H4 (cell line): ENCODE data around the gene CSMD2. TPM values are rescaled to one million over a fixed set of nuclear protein-coding genes. Genes with fewer than 3 reads are reported as not detected.

Source experiments
- DNase-seq: peaks from one replicate; pipeline ENCODE4 v3.0.0-alpha.2; 2015; ENCODE audit warnings: low spot score
- total RNA-seq: library from RNA; depleted of rRNA; stranded (reverse); fragments of >200 nt; shearing (Covaris generic); gene quantifications from 2 replicates; pipeline ENCODE4 v1.2.3, GENCODE V29; 2014

Gene CSMD2
- total RNA-seq, 1 experiment from 2014 or later: not detected

DNA sequence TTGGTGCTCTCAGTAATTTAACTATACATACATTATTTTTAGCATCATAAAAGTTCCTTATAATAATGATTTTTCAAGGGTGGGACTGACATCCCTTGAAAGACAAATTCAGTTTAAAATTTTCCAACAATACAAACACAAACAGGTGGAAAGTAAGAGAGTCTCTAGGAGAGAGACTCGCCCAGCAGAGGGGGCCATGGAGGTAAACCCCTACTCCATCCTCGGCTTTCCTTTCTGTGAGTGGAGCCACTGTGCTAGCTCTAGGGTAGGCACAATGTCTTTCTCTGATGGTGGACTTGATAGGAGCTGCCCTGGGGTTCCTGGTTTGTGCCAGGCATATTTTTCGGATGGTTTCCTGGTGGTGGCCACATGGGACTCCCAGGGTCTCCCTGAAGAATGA is 8.3 kb downstream of the CSMD2 start:
- no peak for DNase-seq

DNA sequence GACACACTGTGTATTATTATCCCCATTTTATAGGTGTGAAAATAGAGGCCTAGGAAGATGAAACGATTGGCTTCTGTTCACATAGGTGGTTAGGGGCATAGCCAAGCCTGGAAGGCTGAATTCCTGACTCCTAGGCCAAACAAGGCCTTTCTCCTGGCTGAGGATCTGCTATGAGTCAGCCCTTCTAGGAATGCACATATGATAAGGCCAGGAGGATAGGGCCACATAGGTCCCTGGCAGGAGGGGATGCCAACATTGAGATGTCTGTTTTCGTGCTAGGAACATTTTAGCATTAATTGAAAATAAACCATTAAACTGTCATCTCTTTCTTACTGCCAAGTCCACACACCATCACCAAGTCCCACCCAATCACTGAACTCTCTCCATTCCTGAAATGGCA is 9.2 kb downstream of the CSMD2 start:
- no peak for DNase-seq

DNA sequence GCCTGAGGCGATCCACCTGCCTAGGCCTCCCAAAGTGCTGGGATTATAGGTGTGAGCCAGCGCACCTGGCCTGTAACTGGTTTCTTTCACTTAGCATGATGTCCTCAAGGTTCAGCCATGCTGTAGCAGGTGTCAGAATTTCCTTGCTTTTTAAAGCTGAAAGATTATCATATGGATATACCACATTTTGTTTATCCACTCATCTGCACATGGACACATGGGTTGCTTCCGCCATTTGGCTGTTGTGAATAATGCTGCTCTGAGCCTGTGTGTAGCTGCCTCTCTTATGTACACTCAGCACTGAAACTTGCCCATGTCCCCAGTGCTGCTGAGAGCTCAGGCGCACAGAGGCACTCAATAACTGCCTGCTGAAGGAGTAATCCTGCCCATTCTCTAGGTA is 11.8 kb downstream of the CSMD2 start:
- DNase-seq: no peak

DNA sequence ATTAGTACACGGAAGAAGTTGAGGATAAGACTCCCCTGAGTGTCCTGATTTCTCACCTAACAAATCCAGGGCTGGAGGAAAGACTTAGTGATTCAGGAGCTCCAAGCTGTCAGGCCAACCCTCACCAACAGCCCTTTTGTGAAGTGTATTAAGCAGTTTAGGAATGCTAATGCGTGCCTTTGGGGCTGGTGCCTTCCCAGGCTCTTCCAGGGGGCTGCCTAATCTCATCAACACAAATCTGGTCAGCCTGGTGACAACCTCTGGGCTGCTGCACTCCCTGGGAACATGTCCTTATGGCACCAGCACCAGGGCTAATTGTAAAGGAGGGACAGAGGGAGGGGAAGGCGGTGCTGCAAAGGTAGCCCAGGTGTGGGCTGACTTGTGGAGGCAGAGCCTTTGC is 15.5 kb downstream of the CSMD2 start:
- no peak for DNase-seq

DNA sequence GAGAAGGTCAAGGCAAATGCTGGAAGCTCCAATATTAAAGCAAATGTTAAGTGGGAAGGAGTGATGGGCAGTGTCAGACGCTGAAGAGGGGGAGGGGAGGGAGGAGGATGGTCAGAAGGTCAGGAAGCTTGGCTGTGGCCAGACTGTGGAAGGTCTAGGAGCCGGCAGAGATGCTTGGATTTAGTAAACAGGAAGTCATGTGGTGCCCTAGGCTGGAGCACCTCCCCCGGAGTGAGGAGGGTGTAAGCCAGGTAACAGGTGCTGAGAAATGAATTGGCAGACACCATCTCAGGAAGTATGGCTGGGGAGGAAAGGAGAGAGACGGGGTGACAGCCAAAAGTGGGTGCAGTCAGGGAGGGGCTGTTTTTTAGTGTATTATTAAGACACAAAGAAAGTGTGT is 17.7 kb downstream of the CSMD2 start:
- DNase-seq: no peak

DNA sequence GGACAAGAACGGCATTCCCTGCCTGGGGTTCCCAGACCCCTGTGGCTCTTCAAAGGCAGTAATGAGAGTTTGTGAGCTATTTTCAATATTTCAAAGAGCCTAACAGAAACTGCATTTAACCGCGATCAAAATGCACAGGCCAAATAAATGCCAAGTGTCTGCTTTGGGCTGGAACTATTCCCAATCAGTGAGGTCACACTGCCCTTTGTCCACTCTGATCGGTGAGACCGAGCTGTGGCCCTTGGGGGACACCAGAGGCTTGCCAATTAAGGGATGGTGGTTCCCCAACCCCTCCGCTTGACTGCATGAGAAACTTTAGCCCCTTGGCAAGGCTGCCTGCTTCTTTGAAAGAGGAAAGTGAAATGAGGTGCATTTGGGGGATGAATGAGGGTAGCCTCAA is 20.3 kb downstream of the CSMD2 start:
- DNase-seq: no peak

DNA sequence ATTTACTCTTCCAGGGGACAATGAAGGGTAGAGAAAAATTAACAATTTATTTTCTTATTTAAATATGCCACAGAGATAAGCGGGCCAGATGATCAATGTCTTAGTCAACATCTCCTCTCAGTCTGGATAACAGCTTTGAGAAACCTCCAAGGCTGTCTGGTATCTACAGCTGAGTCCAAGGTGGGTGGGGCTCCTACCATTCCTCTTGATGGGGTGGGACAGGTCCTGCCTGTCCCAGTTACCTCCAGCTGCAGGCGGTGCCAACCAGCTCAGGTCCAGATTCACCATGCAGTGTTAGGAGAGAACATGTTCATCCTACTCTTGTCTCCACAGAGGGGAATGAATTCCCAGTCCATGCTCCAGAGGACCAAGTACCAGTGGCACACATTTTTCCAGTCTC is 21.1 kb downstream of the CSMD2 start:
- no peak for DNase-seq

DNA sequence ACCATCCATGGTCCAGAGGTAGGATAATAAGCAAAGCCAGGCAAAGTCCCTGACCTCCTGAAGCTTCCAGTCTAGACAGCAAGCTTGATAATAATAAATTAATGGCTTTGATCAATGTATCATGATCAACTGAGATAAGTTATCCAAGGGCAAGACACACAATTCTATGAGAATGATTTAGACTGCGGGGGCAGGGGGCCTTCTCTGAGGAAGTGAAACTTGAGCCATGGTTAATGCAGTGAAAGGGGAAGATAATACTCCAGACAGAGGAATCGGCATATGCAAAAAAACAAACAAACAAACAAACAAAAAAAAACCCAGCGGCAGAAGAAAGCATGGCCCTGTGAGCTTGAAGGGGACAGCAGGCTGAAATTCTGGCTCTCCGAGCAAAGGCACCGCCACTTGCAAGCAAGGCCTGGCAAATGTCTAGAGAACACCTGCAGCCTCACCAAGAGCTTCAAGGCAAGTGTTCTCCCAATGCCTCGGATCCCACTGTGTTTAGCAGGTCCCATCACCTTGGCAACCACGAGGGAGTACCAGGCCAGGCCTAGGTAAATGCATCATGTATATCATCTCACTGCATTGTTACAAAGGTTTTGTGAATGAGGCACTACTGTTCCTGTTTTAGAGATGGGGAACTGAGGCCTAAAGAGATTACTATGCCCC is 24.9 kb downstream of the CSMD2 start:
- DNase-seq: no peak

DNA sequence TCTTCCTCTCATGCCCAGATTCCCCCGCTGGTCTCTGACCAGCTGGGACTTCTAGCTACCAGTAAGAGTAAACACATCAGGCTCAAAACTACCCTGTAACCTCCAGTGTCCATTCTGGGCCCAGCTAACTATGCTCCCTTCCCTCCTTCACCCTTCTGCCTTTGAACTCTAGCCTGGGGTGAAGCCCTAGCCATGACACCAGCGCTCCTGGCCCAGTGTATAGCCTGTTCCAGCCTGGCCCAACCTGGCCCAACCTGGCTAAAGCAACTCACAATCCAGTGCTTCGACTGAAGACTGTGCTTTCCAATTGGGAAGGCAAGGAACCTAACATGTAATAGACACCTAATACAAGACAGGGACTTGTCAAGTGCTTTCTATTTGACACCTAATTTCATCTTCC is 27.6 kb downstream of the CSMD2 start:
- DNase-seq: no peak

DNA sequence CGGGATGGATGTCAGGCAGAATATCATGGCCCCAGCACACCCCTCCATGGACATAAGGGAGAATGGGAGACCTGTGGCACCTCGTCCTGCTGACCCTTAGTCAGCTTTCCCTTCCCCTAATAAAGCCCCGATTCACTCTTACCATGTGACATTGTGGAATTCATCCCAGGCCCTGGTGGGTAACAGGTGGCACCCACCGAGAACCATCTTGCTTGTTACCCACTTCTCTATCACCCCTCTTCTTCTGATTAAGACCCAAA is 32.9 kb downstream of the CSMD2 start:
- DNase-seq: no peak

DNA sequence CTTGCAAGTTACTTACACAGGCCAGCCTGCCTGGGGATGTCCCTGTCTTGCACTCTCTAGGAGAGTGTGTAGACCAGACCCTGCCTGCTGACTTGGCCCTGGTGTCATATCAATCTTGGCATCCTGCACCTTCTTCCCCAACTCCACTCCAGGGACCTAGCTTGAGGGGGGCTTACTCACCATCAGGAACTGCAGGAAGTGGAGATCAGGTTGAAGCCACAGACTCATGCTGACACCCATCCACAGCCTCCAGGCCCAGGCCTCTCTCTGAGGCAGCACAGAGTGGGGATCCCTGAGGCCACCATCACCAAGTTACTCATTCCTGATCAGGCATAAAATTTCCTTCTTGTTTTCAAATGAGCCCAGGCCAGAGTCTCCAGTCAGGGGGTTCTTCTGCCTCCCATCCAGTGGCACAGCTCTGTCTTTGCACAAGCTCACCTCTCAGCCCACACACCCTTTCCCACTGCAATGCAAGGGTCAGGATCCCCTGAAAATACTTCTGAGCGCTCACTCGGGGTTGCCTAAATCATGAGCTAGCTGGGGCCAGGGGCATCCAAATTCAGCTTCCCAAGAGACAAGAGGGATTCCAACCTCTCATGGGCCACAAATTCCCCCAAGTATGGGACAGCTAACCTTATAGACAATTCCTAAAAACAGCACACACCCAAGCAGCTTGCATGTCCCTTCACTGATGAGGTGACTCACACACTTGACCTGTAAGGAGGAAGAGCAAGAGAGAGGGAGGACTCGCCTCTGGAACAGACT is 33.5 kb downstream of the CSMD2 start:
- DNase-seq: no peak

DNA sequence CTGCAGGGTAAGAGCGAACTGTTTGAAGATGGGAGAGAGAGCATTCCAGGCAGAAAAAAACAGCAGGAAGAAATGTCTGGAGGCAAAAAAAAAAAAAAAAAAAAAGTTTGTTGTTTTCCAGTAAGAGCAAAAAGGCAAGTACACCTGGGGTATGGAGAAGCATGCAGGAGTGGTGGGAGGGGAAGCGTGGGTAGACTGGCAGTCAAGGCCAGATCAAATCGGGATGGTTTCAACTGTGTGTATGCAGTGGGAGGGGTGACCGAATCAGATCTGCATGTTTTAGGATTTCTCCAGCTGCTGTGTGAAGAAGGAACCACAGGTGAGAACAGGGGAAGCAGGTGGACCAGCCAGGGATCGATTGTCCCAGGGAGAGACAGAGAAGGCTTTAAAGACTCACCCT is 34.7 kb downstream of the CSMD2 start:
- DNase-seq: no peak

DNA sequence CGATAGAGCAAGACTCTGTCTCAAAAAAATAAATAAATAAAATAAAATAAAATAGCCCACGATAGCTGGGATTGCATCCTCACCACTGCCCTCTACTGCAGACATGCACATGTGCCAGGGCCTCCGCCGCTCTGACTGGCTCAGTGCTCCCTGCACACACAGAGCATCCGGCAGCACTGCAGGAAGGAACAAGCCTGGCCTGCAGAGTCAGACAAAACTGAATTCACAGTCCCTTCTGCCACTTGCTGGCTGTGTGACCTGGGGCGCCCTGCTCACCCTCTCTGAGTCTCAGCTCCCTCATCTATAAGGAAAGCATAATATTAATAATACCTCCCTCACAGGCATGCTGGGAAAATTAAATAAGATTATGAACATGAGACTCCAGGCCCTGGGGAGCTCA is 35.4 kb downstream of the CSMD2 start:
- DNase-seq: no peak

DNA sequence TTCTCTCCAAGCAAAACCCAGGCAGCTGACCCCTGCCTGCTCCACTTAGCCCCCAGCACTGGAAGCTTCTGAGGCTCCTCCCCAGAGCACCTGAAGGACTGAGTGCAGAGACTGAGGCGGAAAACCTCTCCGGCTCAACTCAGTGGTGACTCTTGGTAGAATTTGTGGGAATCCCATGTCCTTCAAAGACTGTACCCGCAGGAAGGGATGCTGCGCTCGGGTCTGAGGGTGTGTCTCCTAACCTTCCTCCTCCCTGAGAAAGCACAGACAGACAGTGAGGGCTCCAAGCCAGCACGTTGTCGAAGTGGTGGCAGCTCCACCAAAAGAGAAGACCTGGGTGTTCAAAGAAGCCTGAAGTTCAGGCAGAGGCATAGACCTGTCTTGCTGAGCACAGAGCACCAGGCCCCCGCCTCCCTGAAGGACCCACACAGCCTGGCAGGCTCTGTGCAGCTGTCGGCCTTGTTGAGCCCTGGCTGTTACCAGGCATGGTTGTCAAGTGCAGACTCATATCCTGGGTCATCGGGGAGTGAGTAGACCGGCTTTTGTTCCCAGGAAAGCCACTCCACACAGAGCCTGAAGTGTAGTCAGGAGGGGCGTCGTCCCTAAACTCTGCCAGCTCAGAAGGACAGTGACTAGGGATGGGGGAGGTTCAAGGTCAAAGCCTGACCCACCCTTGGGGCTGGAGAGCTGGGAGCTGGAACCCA is 36.7 kb downstream of the CSMD2 start:
- no peak for DNase-seq

DNA sequence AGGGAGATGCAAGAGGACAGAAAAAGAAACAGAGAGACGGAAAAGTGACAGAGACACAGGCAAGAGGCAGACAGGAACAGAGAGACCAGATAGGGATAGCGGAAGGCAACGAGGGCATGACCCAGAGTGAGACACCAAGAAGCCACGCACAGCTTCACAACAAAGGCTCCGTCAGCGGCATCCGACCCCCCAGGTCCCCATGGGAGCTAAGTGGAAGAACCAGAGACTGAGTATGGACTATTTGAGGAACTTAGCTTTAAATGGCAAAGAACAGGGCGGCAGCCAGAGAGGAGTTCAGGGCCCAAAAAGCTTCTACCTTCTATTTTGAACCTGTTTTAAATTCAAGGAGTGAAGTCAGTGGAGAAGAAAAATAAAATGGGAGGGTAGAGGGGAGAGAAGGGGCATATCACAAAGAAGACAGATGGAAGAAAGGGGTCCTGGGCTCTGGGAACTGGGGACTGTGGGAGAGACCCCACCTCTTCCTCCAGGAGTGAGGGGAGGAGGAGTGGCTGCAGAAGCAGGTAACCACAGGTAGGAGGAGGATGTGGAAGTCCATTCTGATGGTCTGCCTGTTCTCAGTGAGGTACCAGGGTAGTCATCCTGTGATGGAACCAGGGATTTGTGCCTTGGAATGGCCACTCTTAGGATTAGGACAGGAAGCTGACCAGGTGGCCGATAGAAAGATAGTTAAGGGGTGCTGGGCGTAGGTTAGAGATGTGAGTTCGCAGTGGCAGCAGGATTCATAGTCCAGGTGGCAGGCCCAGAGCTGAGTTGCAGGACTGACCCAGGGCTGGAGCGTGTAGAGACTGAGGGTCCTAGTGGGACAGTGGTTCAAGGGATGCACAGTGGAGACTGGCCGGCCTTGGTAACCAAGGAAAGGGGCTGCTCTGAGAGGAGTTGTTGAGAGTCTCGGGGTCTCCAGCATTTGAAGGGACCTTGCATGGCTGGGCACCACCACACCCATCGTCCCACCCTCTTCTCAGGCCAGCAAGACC is 37.7 kb downstream of the CSMD2 start:
- DNase-seq: no peak

DNA sequence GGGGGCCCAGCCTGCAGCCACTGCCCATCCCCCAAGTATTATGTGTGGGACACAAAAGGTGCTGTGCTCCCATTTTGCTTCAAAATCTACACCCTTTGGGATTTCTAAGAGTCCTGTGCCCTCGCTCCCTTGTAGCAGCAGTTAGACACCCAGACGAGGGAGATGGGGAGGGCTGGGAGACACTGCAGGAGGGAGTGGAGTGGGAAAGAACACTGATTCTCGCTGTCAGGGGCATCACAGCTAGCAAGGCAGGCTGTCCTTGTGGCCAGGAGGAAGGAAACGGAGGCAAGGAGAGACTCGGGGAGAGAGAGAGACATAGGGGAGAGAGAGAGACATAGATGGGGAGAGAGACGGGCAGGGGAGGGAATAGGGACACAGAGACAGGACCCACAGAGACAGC is 38.5 kb downstream of the CSMD2 start:
- no peak for DNase-seq

DNA sequence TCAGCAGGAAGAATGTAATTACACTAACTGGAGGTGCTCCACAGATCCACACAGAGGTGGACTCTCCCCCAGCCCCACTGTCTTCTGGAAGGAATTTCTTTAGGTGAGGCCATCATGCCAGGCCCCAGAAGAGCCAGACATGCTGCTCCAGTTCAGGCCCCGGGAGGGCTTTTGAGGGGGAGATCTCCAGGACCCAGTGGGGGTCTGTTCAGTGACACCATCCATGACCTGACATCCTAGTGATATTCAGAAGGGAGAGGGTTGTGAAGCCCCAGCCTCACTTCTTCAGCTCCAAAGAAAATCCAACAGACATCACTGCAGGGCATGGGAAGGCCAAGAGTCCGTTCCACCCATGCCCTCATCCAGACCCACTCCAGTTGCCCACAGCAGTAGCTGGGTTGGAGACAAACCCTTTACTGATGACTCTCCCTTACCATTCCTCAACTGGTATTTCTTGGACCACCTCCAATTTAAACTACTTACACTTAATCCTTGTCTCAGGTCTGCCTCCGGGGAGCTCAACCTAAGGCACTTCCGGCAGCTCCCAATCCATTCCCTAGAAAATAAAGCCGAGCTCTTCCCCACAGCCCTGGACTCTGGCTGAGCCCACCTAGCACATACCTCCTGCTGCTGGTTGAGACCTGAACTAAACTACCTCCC is 39.2 kb downstream of the CSMD2 start:
- DNase-seq: no peak

DNA sequence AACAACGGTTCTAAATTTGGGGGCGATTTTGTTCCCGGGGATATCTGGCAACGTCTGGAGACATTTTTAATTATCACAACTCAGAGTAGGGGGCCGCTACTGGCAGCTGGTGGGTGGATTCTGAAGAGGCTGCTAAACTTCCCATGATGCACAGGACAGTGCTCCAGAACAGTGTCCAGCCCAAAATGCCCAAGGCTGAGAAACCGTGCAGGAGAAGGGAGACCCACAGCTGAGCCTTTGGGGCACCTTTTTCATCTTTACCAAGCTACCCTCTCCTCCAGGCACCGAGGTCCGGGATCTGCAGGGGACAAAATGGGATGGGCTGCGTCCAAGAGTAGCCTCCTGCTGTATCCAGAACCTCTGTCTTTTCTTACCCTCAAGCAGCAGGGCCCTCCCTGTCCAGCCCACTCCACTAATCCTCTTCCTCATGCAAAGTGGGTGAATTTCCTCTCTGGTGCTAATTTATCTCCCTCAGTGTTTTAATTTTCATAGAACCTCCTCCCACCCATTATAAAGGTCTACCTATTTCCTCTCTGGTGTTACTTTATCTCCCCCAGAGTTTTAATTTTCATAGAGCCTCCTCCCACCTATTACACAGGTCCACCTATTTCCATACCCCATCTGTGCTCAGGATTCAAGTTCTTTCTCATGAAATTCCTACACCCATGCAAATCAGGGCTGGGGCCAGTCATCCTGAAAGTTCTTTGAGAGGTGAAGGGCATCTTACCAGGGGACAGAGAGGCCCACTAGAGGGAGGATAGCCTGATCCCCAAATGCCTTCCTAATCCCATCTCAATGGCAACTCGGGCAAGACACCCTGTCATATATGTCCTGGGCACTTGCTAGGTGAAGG is 42.7 kb downstream of the CSMD2 start:
- DNase-seq: no peak

DNA sequence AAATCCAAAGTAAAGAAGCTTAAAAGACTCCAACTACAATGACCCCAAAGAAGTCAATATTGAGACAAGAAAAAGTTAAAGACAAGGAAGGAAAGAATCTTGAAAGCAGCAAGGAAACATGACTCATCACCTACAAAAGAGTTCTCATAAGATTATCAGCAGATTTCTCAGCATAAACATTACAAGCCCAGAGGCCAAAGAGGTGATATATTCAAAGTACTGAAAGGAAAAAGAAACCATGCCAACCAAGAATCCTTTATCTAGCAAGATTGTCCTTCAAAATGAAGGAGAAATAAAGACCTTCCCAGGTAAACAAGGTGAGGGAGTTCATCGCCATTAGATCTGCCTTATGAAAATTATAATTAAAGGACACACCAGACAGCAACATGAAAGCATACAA is 49.8 kb downstream of the CSMD2 start:
- no peak for DNase-seq

DNA sequence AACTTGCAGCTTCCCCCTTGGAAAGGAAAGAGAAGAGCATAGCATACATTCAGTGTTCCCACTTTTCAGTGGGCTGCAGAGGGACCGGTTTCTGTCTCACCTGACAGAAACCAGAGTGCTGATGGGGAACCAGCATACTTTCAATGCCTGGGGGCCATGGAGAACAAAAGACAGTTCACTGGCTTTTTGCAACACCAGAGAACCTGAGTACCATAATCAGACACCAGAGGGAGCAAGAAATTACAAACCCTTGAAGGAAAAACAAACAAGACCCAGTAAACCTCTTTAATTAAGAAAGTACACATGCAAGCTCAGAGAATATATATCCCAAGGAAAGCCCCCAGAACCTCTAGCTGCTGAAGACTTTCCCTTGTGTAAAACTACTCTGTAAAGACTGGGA is 51.1 kb downstream of the CSMD2 start:
- no peak for DNase-seq

DNA sequence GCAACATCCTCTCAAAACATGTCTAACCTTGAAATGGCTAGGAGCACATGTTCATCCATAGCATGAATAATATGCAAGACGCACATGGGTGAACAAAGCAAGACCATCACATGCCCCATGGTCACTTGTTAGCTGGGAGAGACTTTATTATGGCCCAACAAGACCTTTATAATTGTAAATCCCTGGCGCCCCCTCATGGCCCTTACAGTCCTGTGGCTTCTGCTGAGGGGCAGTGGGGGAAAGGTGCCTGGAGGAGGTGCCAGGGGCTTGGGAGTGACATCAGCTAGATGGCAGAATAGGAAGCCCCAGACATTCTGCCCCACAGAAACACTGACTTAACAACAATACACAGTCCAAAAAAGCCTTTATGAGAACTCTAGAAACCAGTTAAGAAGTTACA is 51.7 kb downstream of the CSMD2 start:
- no peak for DNase-seq
